ENCODE results near the gene FOXF2.
A peak's percentile ranks its signal among the peaks of the same experiment; 100 is the strongest.

The FOXF2 gene

DNA sequence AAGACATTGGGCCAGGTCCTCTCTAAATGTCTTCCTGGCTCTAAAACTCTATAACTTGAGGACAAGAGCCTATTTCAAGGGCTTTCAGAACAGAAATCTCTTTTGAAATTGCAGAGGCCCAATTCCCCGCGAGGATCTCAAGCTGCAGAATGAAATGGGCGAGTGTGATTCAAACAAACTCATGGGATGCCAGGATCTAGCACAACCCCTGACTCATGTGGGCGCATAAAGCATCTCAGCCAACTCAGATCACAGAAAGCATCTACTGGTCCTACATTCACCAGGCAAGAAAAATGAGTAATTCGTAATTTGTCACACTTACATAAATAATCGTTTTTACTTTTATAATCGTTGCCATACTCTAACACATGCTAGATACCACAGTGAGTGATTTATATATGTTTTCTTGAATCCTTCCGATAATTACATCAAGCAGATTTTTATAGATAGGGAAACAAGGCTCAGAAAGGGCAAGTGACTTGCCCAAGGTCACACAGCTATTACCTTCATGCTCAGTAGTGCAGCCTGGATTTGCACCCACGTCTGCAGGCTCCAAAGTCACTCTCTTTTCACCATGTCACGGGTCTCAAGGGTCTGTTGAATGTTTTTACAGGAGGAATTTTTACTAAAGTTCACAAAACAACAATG lies 26.2 kb downstream of the FOXF2 start:
- no peak for DNase-seq

DNA sequence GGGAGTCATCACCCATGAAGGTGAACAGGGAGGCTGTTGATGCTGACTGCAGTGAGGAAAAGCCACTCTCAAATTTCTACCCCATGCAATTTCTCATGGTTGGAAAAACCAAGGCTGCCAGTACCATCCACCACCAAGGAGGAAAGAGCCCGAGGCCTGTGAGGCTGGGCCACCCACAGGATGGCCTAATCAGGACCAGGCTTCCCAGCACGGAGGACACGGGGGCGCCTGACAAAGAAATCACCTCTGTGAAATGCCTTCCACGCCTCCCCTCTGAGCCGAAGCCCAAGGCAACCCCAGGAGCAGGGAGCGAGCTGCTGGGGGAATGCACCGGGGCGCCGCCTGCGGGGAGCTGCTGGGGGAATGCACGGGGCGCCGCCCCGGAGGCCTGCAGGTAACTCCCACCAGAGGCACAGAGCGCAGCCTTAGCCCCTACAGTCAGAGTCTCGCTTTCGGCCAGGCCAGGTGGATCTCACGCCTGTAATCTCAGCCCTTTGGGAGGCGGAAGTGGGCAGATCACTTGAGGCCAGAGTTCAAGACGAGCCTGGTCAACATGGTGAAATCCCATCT lies 26.9 kb downstream of the FOXF2 start:
- DNase-seq: no peak

DNA sequence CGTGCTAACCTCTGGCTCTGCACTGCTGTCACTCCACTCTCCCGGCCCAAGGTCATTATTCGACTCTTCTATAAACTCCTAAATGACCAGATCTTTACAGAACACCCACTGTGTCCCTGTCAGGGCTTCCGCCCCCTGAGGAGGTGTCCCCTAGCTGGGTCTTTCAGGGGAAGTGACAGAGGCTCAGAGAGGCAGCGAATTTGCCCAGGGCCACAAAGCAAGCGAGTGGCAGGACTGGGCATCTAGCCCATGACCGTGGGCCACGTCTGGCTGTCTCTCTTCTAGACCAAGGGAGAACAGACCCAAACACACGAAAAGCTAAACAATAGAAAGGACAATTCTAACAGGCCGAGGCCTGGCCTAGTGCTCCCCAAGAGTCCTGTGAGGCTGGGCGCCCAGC lies 27.4 kb downstream of the FOXF2 start:
- DNase-seq: no peak

DNA sequence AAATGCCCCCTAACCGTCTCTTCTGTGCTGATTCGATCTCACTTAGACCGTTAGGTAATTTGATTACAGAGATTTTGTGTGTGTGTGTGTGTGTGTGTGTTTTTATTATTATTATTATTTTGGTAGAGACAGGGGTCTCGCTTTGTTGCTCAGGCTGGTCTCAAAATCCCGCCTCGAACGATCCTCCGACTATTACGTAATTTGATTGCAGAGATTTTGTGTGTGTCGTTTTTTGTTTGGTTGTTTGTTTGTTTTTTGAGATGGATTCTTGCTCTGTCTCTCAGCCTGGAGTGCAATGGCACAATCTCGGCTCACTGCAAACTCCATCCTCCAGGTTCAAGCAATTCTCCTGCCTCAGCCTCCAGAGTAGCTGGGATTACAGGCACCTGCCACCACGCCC lies 28.3 kb downstream of the FOXF2 start:
- no peak for DNase-seq

DNA sequence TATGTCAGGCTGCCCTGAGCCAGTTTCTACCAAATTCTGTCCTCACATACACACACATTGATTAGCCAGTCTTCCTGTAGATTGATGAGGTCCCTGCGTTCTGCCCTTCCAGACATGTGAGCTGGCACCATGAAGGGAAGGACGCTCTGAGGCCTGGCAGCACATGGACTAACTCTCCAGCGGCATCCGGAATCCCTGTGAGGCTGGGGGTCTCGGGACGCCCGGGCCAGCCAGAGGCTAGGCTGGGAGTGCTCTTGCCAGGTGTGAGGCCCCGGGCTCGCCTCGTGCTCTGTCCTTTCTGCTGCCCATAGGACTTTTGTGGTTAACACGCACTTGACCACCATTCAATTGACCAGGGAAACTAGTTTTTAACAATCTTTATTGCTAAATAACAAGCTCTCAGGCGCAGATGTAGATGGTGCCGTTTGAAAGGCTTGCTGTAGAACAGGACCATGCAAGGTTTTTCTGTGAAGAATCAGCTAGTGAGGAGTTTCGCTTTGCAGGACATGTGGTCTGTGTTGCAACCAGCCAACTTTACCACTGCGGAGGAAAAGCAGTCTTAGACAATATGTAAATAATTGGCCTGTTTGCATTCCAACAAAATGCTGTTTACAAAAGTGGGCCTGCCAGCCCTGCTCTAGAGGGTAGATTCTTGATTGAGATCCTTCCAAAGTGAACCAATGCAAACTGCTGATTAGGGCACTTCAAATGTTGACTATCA lies 29.3 kb downstream of the FOXF2 start:
- DNase-seq: no peak

DNA sequence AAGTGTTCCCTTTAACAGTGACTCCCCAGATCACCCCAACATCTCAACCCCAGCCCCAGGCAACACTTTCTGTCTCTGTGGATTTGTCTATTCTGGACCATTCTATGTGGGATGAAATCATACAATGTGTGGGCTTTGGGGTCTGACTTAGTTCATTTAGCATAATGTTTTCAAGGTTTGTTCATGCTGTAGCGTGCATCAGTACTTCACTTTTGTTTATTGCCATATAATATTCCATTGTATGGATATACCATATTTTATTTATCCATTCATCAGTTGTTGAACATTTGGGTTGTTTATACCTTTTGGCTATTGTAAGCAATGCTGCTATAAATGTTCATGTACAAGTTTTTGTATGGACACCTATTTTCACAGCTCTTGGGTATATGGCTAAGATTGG lies 31.0 kb downstream of the FOXF2 start:
- DNase-seq: no peak

DNA sequence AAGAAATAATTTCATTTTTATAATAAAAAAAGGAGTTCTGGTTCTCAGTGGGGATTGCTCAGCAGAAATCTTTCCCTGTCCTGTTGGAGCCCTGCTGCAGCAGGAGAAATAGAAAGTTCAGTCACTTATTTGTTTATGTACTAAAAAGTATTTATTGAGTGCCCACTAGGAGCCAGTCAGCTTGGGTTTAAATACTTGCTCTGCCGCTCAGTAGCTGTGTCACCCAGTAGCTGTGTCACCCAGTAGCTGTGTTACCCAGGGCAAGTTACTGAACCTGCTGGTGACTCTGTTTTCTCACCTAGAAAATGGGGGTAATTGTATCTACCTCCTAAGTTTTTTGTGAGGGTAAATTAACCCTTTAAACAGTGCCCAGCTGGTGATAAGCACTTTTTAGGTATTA lies 32.9 kb downstream of the FOXF2 start:
- DNase-seq: no peak

DNA sequence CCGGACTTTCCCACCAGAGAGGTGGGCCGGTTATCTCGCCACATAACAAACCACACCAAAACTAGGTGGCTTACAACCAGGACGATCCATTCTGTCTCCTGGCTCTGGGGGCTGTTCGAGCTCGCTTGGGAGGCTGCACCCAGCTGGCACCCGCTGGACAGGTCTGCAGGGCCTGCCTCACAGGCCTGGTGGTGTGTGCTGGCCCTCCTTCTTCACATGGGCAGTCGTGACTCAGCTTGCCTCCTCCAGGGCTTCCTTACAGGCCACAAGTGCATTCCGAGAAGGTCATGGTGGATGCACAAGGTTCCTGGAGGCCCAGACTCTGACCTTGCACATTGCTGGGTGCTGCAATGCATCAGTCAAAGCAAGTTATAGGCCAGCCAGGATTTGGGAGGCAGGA lies 34.2 kb downstream of the FOXF2 start:
- DNase-seq: no peak

DNA sequence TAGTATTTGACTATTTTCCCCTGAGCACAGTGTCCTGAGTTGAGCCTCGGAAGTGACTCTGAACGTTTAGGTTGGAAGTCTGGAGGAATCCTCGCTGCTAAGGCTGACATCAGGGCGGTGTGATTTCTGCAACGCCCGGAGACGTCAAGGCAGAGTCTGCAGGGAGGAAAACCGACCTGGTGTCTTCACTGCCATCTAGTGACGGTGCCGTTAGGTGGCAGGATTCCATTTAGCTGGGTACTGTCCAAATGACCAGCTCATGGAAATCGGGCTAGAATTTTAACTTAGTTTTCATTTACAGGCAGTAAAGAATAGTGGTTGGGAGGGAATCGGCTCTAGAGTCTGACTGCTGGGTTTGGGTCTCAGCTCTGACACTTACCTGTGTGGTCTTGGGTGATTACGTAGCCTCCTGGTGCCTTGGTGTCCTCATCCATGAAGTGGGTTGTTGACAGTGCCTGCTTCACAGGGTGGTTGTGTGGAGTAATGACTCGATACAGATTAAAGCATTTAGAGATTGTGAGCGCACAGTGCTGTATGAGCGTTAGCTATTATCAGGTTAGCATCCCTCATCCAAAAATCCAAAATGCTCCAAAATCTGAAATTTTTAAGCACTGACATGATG lies 35.0 kb downstream of the FOXF2 start:
- DNase-seq: peak in 1 of 2 experiments; percentile 15

DNA sequence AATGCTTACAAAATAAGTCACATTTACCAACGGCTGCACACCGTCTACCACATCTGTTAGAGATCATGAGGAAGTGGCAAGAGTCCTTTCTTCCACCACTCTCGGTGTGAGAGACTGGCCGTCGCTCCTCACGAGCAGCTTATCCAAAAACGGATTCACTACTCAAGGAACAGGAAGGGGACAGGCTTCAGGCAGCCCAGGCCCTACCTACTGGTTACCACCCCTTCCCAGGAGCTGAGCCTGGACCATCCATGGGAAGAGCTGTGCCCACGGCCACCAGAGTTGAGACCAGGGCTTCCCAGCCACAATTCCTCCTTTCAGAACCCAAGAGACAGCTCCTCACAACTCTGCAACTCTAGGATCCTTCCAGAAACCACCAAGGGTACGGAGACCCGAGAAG lies 37.0 kb downstream of the FOXF2 start:
- no peak for DNase-seq

DNA sequence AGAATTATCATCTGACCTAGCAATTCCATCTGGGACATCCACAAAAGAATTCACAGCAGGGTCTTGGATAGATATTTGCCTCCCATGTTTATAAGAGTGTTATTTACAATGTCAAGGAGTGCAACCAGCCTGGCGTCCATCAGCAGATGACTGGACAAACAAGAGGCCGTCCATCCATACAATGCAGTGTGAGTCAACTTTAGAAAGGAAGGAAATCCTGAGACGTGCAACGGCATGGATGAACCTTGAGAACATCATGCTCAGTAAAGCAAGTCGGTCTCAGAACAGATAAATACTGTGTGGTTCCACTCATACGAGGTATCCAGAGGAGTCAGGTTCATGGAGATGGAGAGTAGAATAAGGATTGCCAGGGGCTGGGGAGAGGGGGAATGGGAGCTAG lies 46.4 kb downstream of the FOXF2 start:
- no peak for DNase-seq

DNA sequence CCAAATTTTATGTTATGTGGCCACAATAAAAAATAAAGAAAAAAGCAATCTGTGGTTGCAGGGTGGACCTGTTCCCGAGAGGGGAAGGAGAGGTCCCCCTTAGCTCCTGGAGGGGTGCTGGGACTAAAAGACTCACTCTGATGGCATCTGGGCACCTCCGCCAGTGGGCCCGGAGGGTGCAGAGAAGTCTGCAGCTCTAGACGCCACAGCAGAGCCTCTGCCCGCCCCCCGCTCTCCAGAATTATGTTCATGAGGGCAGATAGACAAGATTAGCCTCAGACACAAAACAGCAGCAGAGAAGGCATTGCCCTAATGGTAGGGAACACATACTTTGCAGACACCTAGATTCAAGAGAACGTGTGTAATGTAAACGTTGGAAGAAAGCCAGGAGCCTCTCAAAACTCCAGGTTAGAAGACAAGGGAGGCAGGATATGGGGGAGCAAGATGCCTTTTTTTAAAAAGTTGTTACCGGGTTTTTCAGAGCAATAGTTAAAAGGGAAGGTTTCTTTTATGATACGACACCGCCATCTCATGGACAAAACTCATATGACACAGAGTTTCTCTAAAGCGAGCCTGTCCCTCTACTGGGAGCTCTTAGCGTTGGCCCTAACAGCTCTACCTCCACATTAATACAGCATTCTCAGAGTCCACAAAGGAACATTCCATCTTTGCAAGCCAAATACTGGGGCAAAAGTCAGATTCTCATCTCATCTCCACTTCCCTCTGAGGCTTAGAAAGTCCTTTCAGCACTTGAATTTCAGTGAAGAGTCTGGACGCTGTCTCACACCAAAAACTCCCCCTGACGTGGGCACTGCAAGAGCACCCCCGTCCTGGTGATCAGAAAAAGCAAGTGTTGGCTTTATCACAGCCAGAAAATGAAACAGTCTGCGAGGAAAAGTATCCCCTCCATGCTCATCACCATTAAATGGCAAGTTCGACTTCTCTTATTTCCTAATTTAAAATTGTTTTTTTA lies 47.2 kb downstream of the FOXF2 start:
- DNase-seq: peak; percentile 6 to 10

DNA sequence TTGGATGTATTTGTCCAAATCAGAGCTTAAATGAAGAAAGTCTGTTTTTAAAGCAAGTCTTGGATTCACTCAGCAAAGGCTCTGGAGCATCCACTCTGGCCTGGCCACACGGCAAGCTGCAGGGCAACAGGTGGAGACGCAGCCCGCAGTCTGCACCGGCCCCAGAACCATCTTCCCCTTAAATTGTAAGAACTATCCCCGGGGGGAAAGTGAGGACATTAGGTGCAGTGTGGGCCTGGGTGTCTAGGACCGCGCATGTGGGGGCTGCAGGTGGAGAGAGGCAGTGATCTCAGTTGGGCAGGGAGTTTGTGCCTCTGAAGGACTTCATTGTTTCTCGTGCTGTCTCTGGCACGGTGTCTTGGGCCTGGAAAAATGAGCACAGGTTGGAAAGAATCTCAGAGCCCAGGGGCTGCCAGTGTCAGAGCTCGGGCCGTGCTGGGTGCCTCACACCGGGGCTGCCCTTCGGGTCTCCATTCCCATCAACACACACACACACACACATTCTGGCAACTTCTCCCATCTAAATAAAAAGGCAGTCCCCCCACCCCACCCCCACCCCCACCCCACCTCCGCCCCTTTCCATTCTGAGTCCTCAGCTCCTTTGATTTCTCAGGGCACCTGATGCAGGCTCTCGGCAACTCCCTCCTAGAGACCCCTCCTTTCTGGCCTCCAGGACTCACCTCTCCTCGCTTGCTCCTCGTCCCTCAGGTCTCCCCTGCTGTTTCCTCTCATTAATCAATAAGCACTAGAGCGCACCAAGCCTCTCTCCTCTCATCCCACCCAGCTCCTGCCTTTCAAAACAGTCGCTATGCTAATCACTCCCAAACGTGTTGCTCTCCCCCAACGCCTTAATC lies 48.4 kb downstream of the FOXF2 start:
- no peak for DNase-seq

DNA sequence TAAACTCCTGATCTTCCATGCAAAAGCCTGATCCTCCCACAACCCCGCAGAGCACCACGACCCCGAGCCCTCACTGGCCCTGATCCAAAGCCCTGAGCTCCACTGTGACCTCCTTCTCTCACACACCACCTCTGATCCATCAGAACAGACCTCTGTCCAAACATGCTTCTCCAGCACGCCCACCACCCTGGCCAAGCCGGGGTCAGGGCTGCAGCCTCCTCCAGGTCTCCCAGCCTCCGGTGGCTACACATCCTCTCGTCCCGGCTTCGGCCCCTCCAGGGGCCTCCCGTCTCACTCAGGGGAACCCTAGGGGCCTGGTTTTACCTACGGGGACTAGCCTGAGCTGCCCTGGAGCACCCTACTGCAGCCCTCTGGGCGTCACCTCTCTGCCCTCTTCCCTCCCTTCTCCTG lies 49.1 kb downstream of the FOXF2 start:
- no peak for DNase-seq

DNA sequence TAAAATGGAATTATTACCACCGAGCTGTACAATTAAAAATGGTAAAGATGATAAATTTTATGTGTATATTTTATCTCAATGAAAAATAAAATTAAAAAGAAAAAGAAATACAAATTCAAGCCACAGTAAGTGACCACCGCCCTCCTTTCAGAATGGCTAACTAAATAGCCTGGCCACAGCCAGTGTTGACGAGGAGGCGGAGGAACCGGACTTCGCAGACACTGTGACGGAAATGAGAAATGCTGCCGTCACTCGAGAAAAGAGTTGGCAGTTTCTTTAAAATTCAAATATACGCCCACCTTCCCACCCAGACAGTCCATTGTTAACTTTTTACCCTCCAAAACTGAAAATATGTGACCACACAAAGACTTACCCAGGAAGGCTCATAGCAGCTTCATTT lies 50.0 kb downstream of the FOXF2 start:
- DNase-seq: no peak

DNA sequence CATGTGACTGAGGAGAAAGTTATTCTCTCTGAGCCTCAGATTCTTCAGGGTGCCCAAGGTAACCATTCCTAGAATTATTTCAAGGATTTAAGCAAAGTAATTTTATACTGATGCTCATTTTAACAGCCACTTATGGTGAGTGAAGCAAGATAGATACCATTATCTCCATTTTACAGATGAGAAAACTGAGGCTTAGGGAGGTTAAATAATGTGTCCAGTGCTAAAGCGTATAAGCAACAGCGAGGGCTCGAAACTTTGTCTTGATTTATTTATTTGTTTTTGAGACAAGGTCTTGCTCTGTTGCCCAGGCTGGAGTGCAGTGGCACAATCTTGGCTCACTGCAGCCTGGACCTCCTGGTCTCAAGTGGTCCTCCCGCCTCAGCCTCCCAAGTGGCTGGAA lies 53.6 kb downstream of the FOXF2 start:
- no peak for DNase-seq
